Activated T-helper 2 cell treated with anti-CD3 and anti-CD28 coated beads, Interferon-gamma antibody, Interleukin-2, Interleukin-4, amounts not matched to agents 10 μg/mL and 5 μg/mL and 100 μg/mL, durations not matched to agents 14 hours and 24 hours and 36 hours (primary cell): ENCODE measurements around the gene ARHGAP31. TPM values are rescaled to one million over a fixed set of nuclear protein-coding genes. Genes with fewer than 3 reads are reported as not detected.
"Not testable (repeated sequence)": the region's sequence is repeated elsewhere in the genome, so short reads cannot be mapped to it uniquely, and the experiment has no call there.

Experiments used
- DNase-seq: peaks from one replicate; pipeline ENCODE4 v3.0.0; 2021; ENCODE audit warnings: low spot score
- H3K27ac Mint-ChIP-seq: one replicate; pipeline ENCODE4 v1.8.0; 2021; ENCODE audit warnings: mixed read lengths
- H3K27me3 Mint-ChIP-seq: one replicate; pipeline ENCODE4 v1.8.0; 2021; ENCODE audit warnings: low read depth, mixed read lengths
- H3K36me3 Mint-ChIP-seq: one replicate; pipeline ENCODE4 v1.8.0; 2021; ENCODE audit warnings: low read depth, mixed read lengths
- H3K4me1 Mint-ChIP-seq: one replicate; pipeline ENCODE4 v1.8.0; 2021; ENCODE audit warnings: low read depth, mixed read lengths
- H3K4me3 Mint-ChIP-seq: one replicate; pipeline ENCODE4 v1.8.0; 2021; ENCODE audit warnings: low read depth, mild to moderate bottlenecking, moderate library complexity, mixed read lengths
- H3K9me3 Mint-ChIP-seq: one replicate; pipeline ENCODE4 v1.8.0; 2021; ENCODE audit warnings: mixed read lengths
- intact Hi-C: fragments of 100-400 bp; cut with micrococcal nuclease; formaldehyde crosslinking; loops from one replicate; pipeline ENCODE4 v1.15.1; 2023
- total RNA-seq: library from RNA; stranded (reverse); gene quantifications from 2 replicates; pipeline ENCODE4 v1.2.3, GENCODE V29; 2022

ARHGAP31 gene
- total RNA-seq, 1 donor from 2014 or later, result 13.2 TPM

DNA sequence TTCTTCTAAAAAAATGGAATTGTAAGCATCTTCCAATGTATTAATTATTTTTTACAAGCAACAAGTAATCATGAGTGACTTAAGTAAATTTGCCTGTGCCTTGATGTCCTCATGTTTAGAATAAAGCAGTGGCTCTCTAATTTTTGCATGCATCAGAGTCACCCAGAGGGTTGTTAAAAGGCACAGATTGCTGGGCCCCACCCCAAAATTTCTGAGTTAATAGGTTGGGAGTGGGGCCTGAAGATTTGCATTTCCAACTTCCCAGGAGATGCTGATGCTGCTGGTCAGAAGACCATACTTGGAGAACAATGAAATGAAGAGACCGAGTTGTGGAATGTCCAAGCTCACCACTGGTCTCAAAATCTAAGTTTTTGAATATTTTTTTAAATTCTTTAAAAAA is 70.2 kb downstream of the ARHGAP31 start:
- H3K36me3 Mint-ChIP-seq, result peaks cover 3% of the 10 kb centered on the region
- no peaks in the 10 kb centered on the region for H3K9me3 Mint-ChIP-seq
- DNase-seq, result no peak
- no peaks in the 10 kb centered on the region for H3K27me3 Mint-ChIP-seq
- H3K4me3 Mint-ChIP-seq, result no peak overlapping the region
- peaks cover 5% of the 10 kb centered on the region for H3K4me1 Mint-ChIP-seq
- H3K27ac Mint-ChIP-seq, result no peak overlapping the region
- intact Hi-C loops, result no loop called here

DNA sequence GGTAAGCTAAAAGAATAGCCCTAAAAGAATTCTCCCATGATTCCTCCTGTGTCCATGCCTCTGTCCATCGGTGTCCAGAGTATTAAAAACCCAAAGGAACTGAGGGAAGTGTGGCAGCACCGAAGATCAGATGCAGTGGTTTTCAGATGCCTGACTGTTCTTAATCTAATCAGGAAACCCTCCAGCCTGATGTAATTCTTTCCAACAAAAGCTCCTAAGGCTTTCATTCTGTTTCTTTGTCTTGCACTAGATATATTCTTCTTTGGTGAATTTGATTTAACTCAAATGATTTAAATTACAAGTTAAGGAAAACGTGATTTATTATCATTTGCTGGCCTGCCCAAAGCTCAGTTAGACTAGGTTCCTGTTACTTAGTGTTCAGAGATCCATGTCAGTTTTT is 71.2 kb downstream of the ARHGAP31 start:
- H3K9me3 Mint-ChIP-seq, result no peaks in the 10 kb centered on the region
- peaks cover 3% of the 10 kb centered on the region for H3K36me3 Mint-ChIP-seq
- H3K4me1 Mint-ChIP-seq, result peaks cover 5% of the 10 kb centered on the region
- H3K27ac Mint-ChIP-seq, result no peak overlapping the region
- no peak overlapping the region for H3K4me3 Mint-ChIP-seq
- no peaks in the 10 kb centered on the region for H3K27me3 Mint-ChIP-seq
- intact Hi-C loops, result no loop called here
- DNase-seq, result no peak

DNA sequence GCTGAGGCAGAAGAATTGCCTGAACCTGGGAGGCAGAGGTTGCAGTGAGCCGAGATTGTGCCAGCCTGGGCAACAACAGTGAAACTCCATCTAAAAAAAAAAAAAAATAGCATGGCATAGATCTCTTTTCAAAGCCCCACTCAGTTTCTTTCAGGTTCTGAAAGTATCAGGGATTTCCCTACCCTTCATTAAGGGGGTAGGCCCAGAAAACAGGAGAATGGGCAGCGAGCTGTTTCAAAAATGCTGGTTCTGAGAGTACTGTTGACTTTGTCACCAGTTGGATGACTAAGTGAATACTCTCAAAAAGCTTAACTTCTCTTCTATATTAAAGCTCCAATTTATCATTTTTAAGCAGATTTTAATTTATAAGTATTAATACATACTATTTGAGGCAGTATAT is 72.8 kb downstream of the ARHGAP31 start:
- DNase-seq, result no peak
- Mint-ChIP-seq H3K9me3 (no peaks in the 10 kb centered on the region), H3K27me3 (peaks cover 1% of the 10 kb centered on the region), H3K36me3 (peaks cover 3% of the 10 kb centered on the region), H3K4me3 (no peak overlapping the region), H3K4me1 (peaks cover 5% of the 10 kb centered on the region), H3K27ac (no peak overlapping the region)
- intact Hi-C loops, result no loop called here

DNA sequence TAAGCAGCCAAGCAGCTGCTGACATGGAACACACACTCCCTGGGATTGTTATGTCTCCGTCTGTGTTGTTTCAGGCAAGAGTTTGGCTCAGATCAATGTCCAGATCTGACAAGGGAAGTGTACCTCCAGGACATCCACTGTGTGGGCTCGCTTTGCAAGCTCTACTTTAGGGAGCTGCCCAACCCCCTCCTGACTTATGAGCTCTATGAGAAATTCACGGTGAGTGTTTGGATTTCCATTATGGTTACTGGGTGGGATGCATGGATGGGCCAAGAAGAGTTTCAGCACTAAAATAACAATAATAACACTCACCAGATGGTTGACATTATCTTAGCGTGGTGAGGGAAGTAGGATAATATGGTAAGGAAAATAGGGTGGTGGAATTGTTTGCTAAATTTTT is 74.1 kb downstream of the ARHGAP31 start:
- intact Hi-C loops, result no loop called here
- DNase-seq, result no peak
- Mint-ChIP-seq H3K27me3 (peaks cover 1% of the 10 kb centered on the region), H3K9me3 (no peaks in the 10 kb centered on the region), H3K4me1 (peaks cover 5% of the 10 kb centered on the region), H3K36me3 (peaks cover 3% of the 10 kb centered on the region), H3K27ac (no peak overlapping the region), H3K4me3 (no peak overlapping the region)

DNA sequence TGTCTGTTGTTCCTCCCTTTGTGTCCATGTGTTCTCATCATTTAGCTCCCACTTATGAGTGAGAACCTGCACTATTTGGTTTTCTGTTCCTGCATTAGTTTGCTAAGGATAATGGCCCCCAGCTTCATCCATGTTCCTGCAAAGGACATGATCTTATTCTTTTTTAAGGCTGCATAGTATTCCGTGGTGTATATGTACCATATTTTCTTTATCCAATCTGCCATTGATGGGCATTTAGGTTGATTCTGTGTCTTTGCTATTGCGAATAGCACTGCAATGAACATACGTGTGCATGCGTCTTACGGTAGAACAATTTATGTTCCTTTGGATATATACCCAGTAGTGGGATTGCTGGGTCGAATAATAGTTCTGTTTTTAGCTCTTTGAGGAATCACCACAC is 77.6 kb downstream of the ARHGAP31 start:
- DNase-seq, H3K4me3 Mint-ChIP-seq, H3K27ac Mint-ChIP-seq, H3K36me3 Mint-ChIP-seq, H3K27me3 Mint-ChIP-seq, intact Hi-C loops, H3K4me1 Mint-ChIP-seq, H3K9me3 Mint-ChIP-seq: not testable (repeated sequence)

DNA sequence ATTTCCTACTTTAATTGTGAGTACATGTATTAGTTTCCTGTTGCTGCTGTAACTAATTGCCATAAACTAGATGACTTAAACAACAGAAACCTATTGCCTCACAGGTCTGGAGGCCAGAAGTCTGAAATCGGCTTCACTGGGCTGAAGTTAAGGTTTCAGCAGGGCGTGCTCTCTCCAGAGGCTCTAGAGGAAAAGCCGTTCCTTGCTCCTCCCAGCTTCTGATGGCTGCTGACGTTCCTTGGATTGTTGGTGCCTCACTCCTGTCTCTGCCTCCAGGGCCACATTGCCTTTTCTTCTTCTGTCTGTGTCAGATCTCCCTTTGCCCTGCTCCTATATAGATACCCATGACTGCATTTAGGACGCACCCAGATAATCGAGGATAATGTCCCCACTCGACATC is 80.9 kb downstream of the ARHGAP31 start:
- intact Hi-C loops, result no loop called here
- Mint-ChIP-seq H3K27me3 (peaks cover 1% of the 10 kb centered on the region), H3K27ac (no peak overlapping the region)

DNA sequence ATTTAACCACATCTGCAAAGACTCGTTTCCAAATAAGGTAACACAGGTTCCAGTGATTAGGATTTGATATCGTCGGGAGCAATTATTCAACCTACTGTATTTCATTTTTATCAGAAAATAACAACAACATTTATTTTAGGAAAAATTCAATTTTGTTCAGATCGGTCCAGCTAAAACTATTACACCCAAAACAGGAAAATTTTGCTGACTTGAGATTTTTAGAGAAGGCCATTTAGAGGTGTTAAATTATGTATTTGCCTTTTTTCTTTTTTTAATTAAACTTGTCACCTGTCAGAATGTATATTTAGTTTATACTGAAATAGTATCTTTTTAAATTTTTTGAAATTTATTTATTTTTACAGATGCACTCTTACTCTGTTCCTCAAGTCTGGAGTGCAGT is 81.3 kb downstream of the ARHGAP31 start:
- Mint-ChIP-seq H3K9me3 (no peaks in the 10 kb centered on the region), H3K27ac (no peak overlapping the region), H3K4me3 (no peak overlapping the region), H3K36me3 (no peaks in the 10 kb centered on the region), H3K27me3 (peaks cover 1% of the 10 kb centered on the region), H3K4me1 (no peaks in the 10 kb centered on the region)
- no peak for DNase-seq
- intact Hi-C loops, result no loop called here

More for the DNA sequence above, 80.9 kb downstream of the ARHGAP31 start:
- DNase-seq, result no peak
- no peak overlapping the region for H3K4me3 Mint-ChIP-seq
- H3K36me3 Mint-ChIP-seq, result no peaks in the 10 kb centered on the region
- H3K4me1 Mint-ChIP-seq, result no peaks in the 10 kb centered on the region
- no peaks in the 10 kb centered on the region for H3K9me3 Mint-ChIP-seq

DNA sequence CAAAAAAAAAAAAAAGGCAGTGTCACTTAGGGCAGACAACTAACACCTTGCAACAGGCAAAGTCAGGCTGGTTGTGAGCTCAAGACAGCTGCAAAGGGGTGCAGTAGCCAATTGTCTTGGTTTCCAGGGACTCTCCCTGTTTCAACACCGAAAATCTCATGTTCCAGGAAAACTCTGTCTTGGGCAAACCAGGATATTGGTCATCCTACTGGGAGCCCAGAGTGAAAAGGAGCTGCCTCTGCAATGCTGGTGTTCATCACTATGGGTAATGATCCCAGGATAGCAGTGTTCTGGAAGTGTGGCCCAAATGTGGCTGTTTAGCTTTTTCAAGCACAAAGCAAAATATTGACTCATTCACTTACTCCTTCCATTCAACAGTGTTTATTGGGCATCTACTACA is 82.6 kb downstream of the ARHGAP31 start:
- Mint-ChIP-seq H3K9me3 (no peaks in the 10 kb centered on the region), H3K27me3 (no peaks in the 10 kb centered on the region), H3K4me3 (no peak overlapping the region), H3K27ac (no peak overlapping the region), H3K36me3 (no peaks in the 10 kb centered on the region), H3K4me1 (no peaks in the 10 kb centered on the region)
- intact Hi-C loops, result no loop called here
- no peak for DNase-seq

DNA sequence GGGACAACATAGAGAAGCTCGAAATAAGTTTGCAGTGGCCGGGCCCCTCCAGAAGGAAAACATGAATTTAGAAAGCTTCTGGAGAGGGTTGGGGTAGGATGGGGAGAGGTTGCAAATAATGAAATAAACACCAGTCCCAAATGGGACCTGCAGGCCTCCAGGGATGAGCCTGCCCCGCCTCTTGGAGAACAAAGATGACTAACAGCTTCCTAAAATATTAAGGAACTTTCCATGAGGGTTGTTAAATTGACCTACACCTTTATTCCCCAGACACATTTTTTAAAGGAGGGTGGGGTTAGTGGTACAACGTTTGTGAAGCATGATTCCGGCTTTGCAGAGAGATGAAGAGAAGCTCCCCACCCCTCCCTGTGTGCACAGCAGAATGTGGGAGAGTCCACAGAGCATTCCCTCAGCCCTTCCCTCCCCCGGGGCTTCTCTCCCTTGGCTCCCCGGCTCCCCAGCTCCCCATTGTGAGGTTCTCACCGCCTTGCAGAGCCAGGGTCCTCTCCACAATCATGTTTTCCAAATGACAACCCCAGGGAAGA is 84.1 kb downstream of the ARHGAP31 start:
- Mint-ChIP-seq H3K36me3 (no peaks in the 10 kb centered on the region), H3K27me3 (no peaks in the 10 kb centered on the region), H3K4me3 (no peak overlapping the region), H3K4me1 (no peaks in the 10 kb centered on the region), H3K9me3 (no peaks in the 10 kb centered on the region), H3K27ac (no peak overlapping the region)
- intact Hi-C loops, result no loop called here
- no peak for DNase-seq

DNA sequence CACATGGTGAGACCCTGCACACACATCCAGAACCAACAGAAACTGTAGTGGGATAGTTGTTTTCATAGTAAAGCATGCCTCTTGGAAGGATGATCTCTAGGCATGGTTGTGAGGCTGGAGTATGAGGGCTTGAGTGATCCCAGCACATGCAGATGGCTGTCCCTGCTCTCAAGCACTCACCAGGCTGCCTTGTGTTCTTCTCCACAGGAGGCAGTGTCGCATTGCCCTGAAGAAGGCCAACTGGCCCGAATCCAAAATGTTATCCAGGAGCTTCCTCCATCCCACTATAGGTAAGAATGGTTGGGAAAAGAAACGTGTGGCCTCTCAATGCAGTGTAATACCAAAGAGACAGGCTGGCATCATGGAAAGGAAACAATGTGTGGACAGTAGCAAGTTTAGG is 86.5 kb downstream of the ARHGAP31 start:
- H3K4me3 Mint-ChIP-seq, result no peak overlapping the region
- H3K27ac Mint-ChIP-seq, result no peak overlapping the region
- no peaks in the 10 kb centered on the region for H3K4me1 Mint-ChIP-seq
- no peaks in the 10 kb centered on the region for H3K9me3 Mint-ChIP-seq
- intact Hi-C loops, result loop anchor here (5.0 kb wide), 1 partner anchor 177 kb away; the partner anchor contains the start of gene CD80
- no peak for DNase-seq
- no peaks in the 10 kb centered on the region for H3K27me3 Mint-ChIP-seq
- H3K36me3 Mint-ChIP-seq, result no peaks in the 10 kb centered on the region

DNA sequence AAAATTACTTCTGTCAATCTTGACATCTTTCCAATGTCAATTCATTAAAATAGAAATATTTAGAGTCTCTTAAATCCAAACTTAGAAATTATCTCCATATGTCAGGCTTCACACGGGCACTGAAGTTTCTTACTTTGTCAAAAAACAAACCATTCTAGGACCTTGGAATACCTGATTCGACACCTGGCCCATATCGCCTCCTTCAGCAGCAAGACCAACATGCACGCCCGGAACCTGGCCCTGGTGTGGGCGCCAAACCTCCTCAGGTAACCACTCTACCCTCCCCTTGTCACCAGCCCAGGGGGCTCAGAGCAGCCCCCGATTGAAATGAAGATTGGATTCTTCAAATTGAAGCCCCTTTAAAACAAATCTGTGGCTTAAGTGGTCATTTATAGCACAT is 88.0 kb downstream of the ARHGAP31 start:
- Mint-ChIP-seq H3K27ac (no peak overlapping the region), H3K4me1 (no peaks in the 10 kb centered on the region), H3K36me3 (no peaks in the 10 kb centered on the region), H3K9me3 (no peaks in the 10 kb centered on the region), H3K27me3 (no peaks in the 10 kb centered on the region), H3K4me3 (no peak overlapping the region)
- intact Hi-C loops, result loop anchor here (5.0 kb wide), 1 partner anchor 175 kb away; the partner anchor contains the start of gene CD80
- DNase-seq, result no peak

DNA sequence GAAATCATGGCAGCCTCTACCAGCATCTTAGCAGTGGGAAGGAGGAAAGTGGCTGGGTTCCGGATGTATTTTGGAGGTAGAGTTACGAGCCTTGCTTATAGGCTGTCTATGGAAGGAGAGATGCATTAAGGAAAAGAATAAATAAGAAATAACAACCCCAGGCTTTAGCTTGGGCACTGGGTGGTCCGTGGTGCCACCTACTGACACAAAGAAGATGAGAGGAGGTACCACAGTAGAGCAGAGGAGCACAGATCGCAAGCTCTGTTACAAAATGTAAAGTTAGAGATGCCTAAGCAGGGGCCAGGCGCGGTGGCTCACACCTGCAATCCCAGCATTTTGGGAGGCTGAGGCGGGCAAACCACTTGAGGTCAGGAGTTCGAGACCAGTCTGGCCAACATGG is 94.4 kb downstream of the ARHGAP31 start:
- Mint-ChIP-seq H3K9me3 (no peaks in the 10 kb centered on the region), H3K27me3 (no peaks in the 10 kb centered on the region), H3K36me3 (peaks cover 9% of the 10 kb centered on the region), H3K4me1 (no peaks in the 10 kb centered on the region), H3K4me3 (no peak overlapping the region), H3K27ac (no peak overlapping the region)
- DNase-seq, result no peak
- intact Hi-C loops, result no loop called here

DNA sequence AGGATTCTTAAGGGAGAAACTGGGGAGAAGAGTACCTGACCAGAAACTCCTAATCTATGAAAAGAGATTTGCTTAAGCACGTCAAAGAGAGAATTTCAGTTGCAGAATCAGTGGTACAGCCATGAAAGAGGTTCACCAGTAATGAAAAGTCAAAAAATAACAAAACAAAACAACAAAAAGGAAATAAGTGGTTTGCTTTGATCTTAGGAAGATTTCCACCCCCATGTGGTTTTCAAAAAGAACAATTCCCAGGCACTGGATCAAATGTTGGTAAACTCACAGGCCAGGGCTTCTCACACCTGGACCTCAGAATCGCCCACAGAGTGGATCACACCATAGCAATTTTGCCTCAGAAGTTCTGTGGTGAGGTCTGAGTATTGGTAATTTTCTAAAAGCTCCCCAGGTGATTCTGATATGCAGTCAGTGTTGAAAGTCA is 101.8 kb downstream of the ARHGAP31 start:
- Mint-ChIP-seq H3K4me3 (no peak overlapping the region), H3K4me1 (peaks cover 13% of the 10 kb centered on the region), H3K27ac (no peak overlapping the region), H3K9me3 (no peaks in the 10 kb centered on the region), H3K36me3 (peaks cover 22% of the 10 kb centered on the region), H3K27me3 (no peaks in the 10 kb centered on the region)
- no peak for DNase-seq
- intact Hi-C loops, result loop anchor here (5.0 kb wide), 1 partner anchor 104 kb away; the partner anchor contains the start of gene ARHGAP31

DNA sequence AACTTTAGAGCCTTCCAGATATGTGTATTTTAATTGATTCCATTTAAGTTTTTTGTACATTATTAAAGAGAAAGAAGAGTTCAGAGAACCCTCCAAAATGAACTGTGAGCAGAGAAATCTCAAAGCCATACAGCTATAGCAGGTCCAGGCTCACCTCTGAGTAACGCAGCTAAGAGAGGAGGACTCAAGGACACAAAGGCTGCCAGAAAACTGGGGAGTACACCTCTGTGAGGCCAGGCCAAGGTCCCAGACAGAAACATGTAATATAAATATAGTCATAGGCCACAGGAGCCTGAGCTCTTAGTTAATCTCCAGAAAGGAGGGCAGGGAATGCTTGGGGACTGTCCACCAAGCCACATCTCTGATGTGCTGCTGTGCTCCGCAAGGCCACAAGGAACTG is 102.7 kb downstream of the ARHGAP31 start:
- intact Hi-C loops, result loop anchor here (5.0 kb wide), 1 partner anchor 105 kb away; the partner anchor contains the start of gene ARHGAP31
- H3K36me3 Mint-ChIP-seq, result peaks cover 26% of the 10 kb centered on the region
- H3K9me3 Mint-ChIP-seq, result no peaks in the 10 kb centered on the region
- H3K27me3 Mint-ChIP-seq, result no peaks in the 10 kb centered on the region
- H3K4me1 Mint-ChIP-seq, result peaks cover 19% of the 10 kb centered on the region
- no peak overlapping the region for H3K27ac Mint-ChIP-seq
- no peak for DNase-seq
- H3K4me3 Mint-ChIP-seq, result no peak overlapping the region
